ENCODE data around the gene TMEM200C. TPM values are rescaled to one million over a fixed set of nuclear protein-coding genes. Genes with fewer than 3 reads are reported as not detected.

The TMEM200C gene
- 0.01 TPM in 1 of 5 replicates, not detected in the others for total RNA-seq (2022; extraction: Qiagen RNA extraction; ENCODE audit: low read depth)

GRCh38 chr18:5895299-5895875 is at the start of gene TMEM200C:
TSS of gene TMEM200C (minus strand) at chr18:5895522. CDS start at chr18:5892063, 3,459 bp downstream.

